Measurements from ENCODE around the gene CLEC11A. TPM values are rescaled to one million over a fixed set of nuclear protein-coding genes. Genes with fewer than 3 reads are reported as not detected.

The CLEC11A gene
- 2.5 and 6.0 TPM in 2 replicates for polyA plus RNA-seq

GRCh38 chr19:50723069-50723468 lies at the start of gene CLEC11A:
Gene CLEC11A (plus strand): TSS chr19:50723364. CDS start chr19:50723526, 162 bp downstream.

GRCh38 chr19:50719566-50719965 lies 3.6 kb upstream of the CLEC11A start, which contains the start of gene SHANK1:
Gene SHANK1 (minus strand): TSS chr19:50719802. CDS start chr19:50716919, 2,883 bp downstream.

GRCh38 chr19:50770164-50770563 lies 47.0 kb downstream of the CLEC11A start, which contains the start of gene GPR32:
Gene GPR32 (plus strand): TSS chr19:50770464. CDS start chr19:50770601, 137 bp downstream.

Other genes starting within 250 kb of the CLEC11A start
- gene EMC10, start 246.9 kb upstream of the CLEC11A start, polyA plus RNA-seq, result 14.6 and 15.6 TPM in 2 replicates
- 9.0 and 14.5 TPM in 2 replicates for gene GARIN5A, start 246.5 kb upstream of the CLEC11A start, polyA plus RNA-seq
- 3.7 and 3.8 TPM in 2 replicates for gene JOSD2, start 212.2 kb upstream of the CLEC11A start, polyA plus RNA-seq
- gene ASPDH, start 209.5 kb upstream of the CLEC11A start, polyA plus RNA-seq, result 21.7 and 23.2 TPM in 2 replicates
- 0.42 and 0.80 TPM in 2 replicates for gene LRRC4B, start 154.9 kb upstream of the CLEC11A start, polyA plus RNA-seq
- 1.3 and 2.3 TPM in 2 replicates for gene SYT3, start 83.5 kb upstream of the CLEC11A start, polyA plus RNA-seq
- gene C19orf81, start 73.9 kb upstream of the CLEC11A start, polyA plus RNA-seq, result not detected in 2 replicates
- gene SHANK1, start 3.6 kb upstream of the CLEC11A start, polyA plus RNA-seq, result 0.11 TPM in 2 replicates
- not detected in 2 replicates for gene GPR32, start 47.1 kb downstream of the CLEC11A start, polyA plus RNA-seq
- not detected in 2 replicates for gene ACP4, start 67.1 kb downstream of the CLEC11A start, polyA plus RNA-seq
- not detected in 2 replicates for gene KLK1, start 100.4 kb downstream of the CLEC11A start, polyA plus RNA-seq
- gene KLK15, start 110.2 kb downstream of the CLEC11A start, polyA plus RNA-seq, result not detected in 2 replicates
- gene KLK3, start 131.6 kb downstream of the CLEC11A start, polyA plus RNA-seq, result not detected in 2 replicates
- 0.20 TPM in 1 of 2 replicates, not detected in the other for gene KLK2, start 150.1 kb downstream of the CLEC11A start, polyA plus RNA-seq
- gene KLK4, start 188.0 kb downstream of the CLEC11A start, polyA plus RNA-seq, result not detected in 2 replicates
- 5.6 TPM in 1 of 2 replicates, not detected in the other for gene KLK5, start 229.7 kb downstream of the CLEC11A start, polyA plus RNA-seq
- 2.6 and 2.8 TPM in 2 replicates for gene KLK6, start 246.2 kb downstream of the CLEC11A start, polyA plus RNA-seq